HG03442 (cell line): ENCODE data around the gene ZC2HC1C.
"Not testable (repeated sequence)": the region's sequence is repeated elsewhere in the genome, so short reads cannot be mapped to it uniquely, and the experiment has no call there.

Experiments used
- ATAC-seq: cut with Tn5 transposase; IDR thresholded peaks from one replicate; pipeline ENCODE4 v1.9.1; 2021; ENCODE audit warnings: mild to moderate bottlenecking, moderate library complexity; ENCODE audit not compliant: unreplicated experiment

Gene ZC2HC1C

DNA sequence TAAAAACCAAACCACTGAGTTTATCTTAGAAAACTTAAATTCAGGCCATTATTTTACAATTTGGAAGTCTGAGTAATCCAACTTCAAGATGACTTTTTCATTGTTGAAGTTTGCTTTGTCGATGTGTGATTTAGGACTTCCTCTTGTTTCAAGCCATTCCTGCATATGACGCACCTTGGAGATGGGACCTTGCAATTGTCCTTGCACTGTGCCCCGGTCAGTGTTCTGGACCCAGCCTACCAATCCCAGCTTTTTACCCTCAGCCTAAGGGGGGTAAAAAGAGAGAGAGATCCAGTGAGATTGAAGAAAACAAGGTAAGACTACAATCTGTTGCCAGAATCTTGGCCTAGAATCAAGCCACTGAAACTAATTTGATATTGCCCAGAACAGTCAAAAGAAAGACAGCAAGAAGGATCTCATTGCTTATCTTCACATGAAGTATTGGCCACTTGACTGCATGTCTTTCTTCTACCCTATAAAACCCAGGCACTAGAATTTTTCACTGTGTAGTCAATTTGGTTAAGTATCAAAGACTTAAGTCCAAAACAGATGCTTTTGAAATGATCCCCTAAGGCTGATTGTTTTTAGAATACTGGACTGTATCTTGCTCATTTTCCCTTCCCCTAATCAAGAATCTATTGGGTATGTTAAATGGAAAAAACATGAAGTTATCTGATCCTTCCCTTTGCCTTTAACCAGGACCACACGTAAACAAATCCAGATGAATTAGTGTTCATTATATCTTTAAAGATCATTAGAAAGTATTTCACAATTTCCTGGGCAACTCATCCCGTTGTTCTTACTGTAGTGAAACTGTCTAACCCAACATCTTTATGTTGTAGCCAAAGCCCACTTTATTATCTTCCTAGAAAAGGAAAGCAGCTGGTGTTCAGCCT lies 15.8 kb upstream of the ZC2HC1C start:
- ATAC-seq, result no peak

DNA sequence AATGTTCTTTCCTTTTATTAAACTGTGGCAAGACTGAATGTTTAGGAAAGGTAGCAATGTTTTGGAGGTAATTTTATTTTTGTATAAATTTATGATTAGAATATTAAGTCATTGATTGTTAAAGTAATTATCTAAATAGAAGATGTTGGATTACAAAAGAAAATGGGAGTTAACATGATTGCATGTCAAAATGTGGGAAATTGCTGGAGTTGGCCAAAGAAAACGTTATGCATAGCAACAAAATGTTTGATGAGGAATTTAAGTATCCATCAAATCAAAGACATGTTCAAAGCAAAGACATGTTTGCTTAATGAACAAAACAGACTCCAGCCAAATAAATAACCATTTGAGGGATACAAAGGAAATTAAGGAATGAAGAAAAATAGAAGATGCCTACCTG lies 15.0 kb upstream of the ZC2HC1C start:
- no peak for ATAC-seq

DNA sequence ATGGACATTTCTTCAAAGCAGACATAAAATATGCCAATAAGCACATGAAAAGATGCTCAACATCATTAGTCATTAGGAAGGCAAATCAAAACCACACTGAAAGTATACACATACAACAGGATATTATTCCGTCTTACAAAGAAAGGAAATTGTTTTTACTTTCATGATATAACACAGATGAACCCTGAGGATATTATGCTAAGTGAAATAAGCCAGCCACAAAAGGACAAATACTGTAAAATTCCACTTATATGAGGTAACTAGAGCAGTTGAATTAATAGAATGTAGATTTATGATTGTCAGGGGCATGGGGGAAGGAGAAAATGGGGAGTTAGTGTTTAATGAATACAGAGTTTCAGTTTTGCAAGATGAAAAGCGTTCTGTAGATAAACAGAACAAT lies 9.8 kb upstream of the ZC2HC1C start:
- no peak for ATAC-seq

DNA sequence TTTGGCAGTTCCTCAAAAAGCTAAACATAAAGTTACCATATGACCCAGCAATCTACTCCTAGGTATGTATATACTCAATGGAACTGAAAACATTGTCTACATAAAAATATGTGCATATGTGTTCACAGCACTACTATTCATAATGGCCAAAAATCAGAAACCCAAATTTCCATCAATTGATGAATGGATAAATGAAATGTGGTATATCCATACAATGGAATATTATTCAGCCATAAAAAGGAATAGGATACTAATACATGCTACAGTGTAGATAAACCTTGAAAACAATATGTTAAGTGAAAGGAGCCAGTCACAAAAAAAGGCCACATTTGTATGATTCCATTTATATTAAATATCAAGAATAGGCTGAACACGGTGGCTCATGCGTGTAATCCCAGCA lies 9.0 kb upstream of the ZC2HC1C start:
- no peak for ATAC-seq

DNA sequence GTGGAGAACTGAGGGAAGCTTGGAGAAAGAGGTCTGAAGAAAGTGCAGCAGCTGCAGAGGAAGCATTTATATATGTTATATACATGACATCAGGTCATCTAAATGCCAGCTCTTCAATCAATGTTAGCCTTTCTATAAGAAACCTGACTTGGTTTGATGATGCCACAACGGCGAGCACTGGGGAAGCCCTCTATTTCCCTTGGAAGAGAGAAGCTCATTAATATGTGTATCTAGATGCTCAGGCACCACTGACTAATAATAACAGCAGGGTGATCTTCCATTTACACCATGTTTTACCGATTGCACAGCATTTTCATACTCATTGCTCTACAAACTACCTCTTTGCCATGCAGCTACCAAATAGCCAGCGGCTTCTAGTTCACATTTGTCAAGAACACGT lies 6.4 kb upstream of the ZC2HC1C start:
- ATAC-seq, result no peak

DNA sequence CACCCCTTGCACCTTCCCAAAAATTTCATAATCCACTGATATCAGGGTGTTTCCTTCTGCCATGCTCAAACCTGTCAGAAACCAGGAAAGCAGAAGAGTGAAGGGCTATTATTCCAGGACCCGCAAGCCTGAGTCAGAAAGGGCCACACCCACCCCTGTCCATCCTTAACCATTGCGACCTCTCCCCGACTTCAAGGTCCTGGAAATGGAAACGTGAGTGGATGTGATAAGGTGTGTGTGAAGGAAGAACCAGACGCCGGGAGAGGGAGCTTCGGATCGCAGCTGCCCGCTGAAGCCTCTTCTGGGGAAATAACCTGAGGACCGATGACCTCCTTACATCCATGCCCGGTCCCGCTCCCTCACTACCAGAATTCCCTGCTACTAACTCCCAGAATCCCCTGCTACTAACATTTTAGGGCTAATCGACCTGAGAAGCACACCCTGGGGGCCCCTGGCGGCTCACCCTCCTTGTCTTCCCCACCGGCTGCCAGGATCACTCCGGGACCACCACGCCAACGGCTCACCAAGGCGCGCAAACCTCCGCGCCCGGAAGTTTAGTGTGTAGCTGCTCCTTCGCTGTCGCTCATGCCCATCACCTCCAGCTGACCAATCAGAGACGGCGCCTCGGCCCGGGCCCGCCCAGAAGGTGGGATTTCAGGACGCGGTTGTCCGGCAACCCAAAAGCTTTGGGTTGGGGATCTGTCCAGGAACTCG lies 5.8 kb upstream of the ZC2HC1C start, which contains the start of gene ACYP1:
Gene ACYP1, minus strand, starts transcription at position 534 of the 714 bp plus-strand sequence. Its CDS starts 471 bp downstream, at position 63.
- ATAC-seq, result peak; percentile 96

DNA sequence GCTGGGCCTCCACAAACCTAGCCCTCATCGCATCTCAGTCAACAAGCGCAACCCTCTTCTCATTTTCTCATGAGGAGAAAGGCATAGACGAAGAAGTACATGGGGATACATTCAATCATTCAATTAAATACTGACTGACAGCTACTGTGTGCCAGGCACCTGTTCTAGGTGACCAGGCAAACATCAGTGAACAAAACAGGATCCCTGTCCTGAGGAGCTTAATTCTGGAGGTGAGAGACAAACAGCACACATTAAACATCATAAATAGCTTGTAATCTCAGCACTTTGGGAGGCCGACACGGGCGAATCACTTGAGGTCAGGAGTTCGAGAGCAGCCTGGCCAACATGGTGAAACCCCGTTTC lies 5.3 kb upstream of the ZC2HC1C start:
- ATAC-seq, result no peak

DNA sequence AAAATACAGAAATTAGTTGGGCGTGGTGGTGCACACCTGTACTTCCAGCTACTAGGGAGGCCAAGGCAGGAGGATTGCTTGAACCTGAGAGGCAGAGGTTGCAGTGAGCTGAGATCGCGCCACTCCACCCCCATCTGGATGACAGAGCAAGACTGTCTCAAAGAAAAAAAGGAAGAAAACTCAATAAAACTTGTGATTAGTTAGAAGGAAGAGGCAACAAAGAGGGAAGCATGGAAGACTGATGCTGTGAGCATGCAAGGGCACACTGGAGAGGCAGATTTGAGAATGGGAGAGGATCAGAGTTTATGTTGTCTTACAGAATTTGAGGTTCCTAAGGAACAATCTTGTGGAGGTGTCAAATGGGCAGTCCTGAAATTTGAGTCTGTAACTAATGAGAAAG lies 2.8 kb upstream of the ZC2HC1C start:
- ATAC-seq, result no peak

DNA sequence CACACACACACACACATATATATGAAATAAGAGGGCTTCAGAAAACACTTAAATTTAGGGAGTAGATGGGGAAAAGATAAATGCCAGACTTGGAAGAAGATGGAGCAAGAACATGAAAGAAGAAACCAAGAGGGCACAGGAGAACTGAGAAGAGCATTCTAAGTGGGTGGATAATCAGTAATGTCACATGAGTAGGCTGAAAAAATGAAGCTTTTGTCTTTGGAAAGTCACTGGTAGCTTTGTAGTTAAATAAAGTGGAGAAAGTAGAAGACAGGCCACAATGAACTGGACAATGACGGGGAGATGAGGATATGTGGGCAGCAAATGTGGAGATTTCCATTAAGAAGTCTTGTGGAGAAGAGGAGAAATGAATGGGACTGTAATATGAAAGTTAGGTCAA lies 2.2 kb upstream of the ZC2HC1C start:
- ATAC-seq, result no peak

DNA sequence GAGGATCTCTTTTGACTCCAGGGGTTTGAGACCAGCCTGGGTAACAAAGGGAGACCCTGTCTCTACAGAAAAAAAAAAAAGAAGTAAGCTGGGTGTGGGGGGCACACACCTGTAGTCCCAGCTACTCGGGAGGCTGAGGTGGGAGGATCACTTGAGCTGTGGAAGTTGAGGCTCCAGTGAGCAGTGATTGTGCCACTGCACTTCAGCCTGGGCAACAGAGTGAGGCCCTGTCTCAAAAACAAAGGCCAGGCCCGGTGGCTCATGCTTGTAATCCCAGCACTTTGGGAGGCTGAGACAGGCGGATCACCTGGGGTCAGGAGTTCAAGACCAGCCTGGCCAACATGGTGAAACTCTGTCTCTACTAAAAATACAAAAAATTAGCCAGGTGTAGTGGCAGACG lies 1.7 kb upstream of the ZC2HC1C start:
- not testable (repeated sequence) for ATAC-seq

DNA sequence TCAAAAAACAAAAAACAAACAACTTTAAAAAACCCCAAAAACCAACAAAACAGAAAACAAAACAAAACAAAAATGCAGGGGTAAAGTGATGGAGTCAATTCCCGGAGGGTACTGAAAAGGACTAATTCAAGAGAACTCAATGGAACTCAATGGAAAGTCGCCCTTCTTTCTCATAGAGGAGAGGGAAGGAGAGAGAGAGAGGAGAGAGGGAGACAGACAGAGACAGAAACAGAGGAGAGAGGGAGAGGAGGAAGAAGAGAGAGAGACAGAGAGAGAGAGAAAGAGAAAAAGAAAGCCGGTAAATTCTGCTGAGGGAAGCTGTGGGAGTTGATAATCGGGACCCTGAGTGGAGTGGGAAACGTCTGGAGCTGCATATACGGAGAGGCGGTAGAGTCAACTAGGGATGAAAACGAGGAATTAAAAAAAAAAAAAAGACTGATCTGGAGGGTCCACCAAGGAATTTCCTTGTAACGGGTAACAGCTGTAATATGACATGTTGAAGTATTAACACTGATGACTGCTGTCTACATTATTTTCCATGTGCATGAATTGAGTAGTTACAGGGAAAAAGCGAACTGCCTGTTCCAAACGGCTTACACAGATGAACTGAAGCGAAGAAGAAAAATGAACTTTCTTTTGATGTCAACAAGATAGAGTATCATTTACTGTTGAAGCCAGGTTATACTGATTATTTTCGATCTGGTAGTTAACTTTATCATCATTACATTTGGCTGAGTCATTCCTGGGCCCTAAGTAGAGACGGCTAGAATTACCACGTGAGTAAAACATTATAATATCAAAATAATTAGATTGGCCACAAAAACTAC lies 934 bp upstream of the ZC2HC1C start:
- no peak for ATAC-seq

DNA sequence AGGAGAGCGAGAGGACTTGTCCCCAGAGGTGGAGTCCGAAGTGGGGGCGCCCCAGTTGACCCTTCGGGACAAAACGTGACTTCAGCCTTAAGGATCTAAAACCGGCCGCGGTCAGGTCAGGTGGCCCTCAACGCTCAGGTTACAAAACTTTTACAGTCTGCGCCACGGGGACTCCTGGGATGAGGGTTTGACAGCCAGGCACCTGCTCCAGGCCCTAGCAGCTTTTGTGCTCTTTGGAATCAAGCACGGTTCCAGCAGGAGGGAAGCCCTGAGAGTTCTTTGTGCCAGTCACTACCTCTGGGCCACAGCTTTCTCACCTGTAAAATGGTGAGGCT lies 337 bp downstream of the ZC2HC1C start:
- no peak for ATAC-seq

DNA sequence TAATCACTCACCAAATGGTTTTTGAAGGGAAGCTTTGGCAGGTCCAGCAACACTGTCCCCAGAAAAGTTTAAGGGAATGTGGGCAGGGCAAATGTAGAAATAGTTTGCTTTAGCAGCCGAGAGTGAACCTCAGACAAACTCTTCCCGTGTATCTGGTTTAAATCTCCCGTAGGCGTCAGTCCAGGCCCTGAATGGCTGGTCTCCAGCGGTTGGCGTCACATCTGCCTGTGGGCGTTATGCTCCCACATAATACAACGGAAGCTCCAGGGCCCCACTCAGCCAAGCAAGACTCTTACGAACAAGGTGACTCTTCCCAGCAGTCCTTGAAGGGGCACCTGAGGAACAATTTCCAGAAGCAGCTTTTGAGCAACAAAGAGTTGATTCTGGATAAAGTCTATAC lies 942 bp downstream of the ZC2HC1C start:
- no peak for ATAC-seq

DNA sequence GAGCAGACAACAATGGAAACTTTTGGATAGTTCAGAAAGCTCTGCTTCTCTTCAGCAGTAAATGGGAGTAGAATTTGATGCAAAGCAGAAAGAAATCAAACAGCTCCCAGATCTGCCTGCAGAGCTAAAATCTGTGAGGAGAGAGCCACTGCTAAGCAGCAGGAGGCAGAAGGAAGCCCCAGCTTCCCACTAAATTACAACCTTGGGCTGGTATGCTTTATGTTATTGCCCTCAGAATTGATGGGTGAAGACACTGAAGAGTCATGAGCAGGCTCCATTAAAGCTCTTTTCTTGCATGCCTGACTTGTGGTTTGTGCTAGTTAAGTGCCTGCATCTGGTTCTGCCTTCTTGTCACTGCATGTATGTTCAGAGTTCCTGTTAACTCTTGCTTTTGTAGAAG lies 8.4 kb downstream of the ZC2HC1C start:
- ATAC-seq, result no peak

DNA sequence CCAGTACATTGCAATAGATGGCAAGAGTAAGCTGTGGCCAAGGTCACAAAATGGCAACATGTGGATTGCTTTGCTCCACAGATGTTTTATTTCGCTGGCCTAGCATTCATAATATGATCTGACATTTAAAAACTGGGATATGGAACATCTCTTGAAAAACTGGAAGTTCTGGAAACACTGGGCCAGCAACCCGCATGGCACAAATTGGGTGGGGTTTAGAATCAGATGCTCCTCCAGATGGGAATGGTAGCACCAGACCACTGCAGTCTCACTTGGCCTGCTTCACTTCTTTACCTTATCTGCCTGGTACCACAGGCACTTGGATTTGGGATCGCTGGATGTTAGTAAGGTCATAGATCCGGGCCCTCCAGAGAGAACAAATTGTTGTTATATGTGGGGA lies 10.1 kb downstream of the ZC2HC1C start:
- no peak for ATAC-seq

DNA sequence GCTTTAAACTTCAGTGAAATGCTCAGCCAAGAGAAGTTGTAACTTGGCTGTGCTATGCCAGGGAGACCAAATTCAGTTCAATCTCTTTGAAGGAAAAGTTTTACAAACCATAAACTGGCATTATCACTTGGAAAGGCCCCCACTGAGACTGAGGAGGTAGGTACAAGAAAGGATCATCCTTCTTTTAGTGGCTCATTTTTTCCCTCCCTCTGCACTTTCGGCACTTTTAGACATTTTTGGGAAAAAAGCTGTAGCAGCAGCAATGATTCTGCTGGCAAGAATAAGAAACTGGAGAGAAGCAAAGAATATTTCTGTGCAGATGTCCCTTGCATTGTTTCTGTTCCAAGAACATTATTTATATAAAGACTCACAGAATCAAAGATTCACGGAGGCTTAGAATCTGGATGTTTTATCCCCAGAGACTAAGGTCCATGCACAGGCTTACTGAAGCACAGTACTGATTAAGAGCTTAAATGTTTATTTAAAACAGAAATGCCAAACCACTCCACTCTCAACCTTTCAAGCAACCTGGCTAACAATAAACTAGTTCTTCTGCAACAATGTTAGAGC lies 12.3 kb downstream of the ZC2HC1C start:
- ATAC-seq, result no peak

DNA sequence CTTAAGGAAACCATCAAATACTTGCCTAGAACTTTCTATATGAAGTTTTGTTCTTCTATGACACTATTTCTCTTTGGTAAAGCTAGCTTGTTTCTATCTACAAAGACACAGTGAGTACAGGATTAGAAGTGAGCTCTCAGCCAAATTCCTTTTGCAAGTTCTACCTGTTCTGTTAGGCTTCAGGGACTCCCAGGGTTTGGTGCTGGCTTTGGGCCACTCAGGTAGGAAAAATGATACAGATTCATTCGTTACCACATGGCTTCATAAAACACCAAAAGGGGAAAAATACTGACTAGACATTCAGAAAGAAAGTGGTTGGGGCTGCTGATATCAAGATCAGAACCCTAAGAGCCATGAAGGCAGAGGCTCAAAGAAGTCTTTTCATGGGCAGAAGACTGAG lies 13.8 kb downstream of the ZC2HC1C start:
- no peak for ATAC-seq

DNA sequence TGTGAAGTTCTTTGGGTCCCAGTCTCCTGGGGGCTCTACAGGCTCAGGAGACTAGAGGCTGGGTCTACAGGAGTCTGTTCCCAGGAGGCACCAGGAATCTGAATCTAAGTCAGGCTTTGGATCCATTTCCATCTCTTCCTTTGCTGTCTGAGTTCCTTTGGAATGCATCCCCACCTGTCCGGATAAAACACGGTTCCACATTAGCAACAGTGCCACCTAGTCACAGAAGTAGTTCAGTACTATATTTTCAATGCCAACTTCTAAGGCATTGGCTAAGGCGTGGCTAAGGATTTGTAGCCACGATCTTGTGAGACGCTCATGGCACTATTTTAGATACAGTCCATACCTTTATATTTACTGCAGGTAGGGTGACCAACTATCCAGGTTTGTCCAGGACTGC lies 15.1 kb downstream of the ZC2HC1C start:
- ATAC-seq, result no peak

DNA sequence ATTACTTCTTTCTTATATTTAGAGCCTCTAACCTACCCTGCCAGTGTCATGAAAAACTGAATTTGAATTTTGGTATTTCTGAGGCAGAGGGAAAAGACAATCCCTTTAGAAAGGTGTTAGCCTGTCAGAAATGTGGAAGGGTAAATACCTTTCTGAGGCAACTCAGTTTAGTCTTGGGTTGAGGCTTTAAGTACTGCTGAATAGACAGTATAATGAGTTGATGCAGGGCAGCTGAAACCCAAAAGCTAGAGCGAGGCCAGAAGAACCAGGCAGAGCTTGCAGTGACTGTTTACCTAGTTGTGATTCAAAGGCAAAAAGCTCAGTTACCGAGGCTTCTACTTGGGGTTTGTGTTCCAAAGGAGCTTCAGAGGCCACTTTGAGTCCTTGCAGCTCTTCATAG lies 18.7 kb downstream of the ZC2HC1C start:
- no peak for ATAC-seq

DNA sequence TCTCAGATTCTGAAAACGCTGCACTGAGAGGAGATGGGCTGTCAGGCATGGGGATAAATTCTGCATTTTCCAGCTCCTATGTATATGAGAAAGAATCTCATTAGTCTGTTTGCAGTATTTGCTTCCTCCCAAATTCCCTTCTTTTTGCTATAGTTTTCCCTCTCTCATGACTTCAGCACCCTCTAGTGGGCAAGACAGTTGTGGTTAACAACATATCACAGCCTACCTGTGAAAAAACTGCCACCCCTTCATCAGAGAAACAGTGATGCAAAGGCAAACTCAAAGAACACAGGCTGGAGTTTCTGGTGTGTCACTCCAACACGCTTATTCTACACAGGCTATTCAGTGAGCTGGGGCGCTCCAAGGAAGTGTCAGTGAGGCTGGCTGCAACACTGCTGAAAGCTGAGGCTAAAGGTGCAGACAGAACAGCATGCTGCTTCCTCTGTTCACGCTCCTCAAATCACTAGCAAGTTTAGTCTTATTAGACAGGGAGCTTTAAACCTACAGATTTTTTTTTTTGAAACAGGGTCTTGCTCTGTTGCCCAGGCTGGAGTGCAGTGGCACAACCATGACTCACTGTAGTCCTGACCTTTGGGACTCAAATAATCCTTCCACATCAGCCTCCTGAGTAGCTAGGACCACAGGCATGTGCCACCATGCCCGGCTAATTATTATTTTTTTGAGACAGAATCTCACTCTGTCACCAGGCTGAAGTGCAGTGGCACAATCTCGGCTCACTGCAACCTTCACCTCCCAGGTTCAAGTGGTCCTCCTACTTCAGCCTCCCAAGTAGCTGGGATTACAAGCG lies 19.3 kb downstream of the ZC2HC1C start:
- ATAC-seq, result no peak
